Activated CD8-positive, alpha-beta memory T cell treated with anti-CD3 and anti-CD28 coated beads, Interleukin-2, amount 50 U/mL, for 1 hour (primary cell): Measurements from ENCODE around the gene FHL1.
"Not testable (repeated sequence)": the region's sequence is repeated elsewhere in the genome, so short reads cannot be mapped to it uniquely, and the experiment has no call there.

Source experiments
- DNase-seq: peaks from one replicate; pipeline ENCODE4 v3.0.0-alpha.2; 2020; ENCODE audit errors: extremely low read depth

FHL1 gene

DNA sequence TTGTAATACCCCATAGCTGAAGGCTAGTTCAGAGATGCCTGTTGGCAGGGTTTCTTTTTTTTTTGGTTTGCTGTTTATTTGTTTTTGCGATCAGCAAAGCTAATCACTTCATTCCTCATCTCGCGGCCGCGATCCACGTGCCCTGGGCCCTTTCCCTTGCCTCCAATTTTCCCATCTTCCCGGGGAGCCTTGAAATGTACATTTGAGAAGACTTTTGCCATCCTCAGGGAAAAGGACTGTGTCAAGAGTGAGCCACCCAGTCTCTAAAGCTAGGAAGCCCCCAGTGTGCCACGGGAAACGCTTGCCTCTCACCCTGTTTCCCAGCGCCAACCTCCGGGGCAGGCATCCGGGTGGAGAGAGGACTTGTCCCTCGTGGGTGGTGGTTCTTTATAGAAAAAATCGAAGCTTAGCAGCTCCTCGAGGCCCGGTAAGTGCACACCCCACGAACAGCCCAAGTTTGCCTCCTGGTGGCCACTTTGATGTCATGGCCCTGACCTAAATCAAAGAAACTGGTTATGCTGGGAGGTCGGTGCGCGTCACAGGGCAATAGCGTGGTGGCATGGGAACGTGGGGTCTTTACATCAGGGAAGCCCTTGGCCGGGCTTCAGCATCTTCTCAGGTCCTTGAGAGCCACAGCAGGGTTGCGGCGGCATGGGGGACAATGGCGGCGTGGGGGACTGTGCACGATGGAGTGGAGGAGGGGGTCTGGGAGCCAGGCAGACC is 61.8 kb downstream of the FHL1 start:
- DNase-seq = no peak

DNA sequence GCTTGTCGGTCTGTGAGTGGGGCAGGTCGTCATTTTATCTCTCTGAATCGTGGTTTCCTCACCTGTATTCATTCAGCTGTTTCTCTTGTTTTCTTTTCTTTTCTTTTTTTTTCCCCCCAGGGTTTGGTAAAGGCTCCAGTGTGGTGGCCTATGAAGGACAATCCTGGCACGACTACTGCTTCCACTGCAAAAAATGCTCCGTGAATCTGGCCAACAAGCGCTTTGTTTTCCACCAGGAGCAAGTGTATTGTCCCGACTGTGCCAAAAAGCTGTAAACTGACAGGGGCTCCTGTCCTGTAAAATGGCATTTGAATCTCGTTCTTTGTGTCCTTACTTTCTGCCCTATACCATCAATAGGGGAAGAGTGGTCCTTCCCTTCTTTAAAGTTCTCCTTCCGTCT is 62.4 kb downstream of the FHL1 start:
- no peak for DNase-seq

- no peak for DNase-seq
Measured at GRCh38 chrX:136210243-136210642, 62.9 kb downstream of the FHL1 start.

DNA sequence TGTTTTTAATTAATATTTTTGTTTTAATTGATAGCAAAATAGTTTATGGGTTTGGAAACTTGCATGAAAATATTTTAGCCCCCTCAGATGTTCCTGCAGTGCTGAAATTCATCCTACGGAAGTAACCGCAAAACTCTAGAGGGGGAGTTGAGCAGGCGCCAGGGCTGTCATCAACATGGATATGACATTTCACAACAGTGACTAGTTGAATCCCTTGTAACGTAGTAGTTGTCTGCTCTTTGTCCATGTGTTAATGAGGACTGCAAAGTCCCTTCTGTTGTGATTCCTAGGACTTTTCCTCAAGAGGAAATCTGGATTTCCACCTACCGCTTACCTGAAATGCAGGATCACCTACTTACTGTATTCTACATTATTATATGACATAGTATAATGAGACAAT is 63.5 kb downstream of the FHL1 start:
- no peak for DNase-seq

GRCh38 chrX:136211766-136212556 is 64.6 kb downstream of the FHL1 start:
- no peak for DNase-seq

- no peak for DNase-seq
Measured at GRCh38 chrX:136212557-136213111, 65.3 kb downstream of the FHL1 start.

GRCh38 chrX:136214551-136214950 is 67.2 kb downstream of the FHL1 start:
- no peak for DNase-seq

- no peak for DNase-seq
Measured at GRCh38 chrX:136215559-136215958, 68.2 kb downstream of the FHL1 start.

GRCh38 chrX:136219893-136220292 is 72.6 kb downstream of the FHL1 start:
- DNase-seq = no peak

DNA sequence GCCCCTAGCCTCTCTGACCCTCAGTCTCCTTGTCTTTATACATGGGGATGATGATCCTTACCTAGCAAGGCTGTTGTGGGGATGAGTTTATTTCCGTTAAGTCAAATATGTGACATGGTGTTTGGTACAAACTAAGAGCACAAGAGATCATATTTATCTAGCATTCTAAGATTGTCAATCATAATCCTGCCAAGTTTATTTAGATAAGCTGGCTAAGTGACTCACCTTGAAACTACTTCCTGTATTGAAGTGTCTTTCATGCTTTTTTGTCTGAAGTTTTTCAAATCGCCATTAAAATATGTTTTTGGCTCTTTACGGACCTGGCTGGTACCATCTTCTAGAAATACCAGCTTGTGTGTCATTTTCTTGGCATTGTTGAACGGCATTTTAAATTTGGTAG is 73.2 kb downstream of the FHL1 start:
- DNase-seq = no peak

DNA sequence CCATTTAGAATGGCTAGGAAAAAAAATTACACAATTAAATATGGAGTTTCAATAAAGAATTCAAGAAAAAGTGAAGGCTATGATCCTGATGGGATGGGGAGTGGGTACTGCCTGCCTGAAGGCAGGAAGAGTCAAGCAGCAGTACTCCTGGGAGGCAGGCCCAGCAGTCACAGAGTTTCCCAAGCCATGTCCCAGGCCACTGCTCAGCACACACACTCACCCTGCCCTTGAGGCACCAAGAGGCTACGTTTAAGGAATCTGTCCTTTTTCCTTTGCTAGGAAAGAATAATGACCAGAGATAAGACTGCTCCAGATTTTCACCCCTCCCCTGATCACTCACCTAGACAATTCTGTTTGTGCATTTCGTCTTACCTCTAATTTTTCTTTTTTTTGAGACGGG is 73.6 kb downstream of the FHL1 start:
- no peak for DNase-seq

DNA sequence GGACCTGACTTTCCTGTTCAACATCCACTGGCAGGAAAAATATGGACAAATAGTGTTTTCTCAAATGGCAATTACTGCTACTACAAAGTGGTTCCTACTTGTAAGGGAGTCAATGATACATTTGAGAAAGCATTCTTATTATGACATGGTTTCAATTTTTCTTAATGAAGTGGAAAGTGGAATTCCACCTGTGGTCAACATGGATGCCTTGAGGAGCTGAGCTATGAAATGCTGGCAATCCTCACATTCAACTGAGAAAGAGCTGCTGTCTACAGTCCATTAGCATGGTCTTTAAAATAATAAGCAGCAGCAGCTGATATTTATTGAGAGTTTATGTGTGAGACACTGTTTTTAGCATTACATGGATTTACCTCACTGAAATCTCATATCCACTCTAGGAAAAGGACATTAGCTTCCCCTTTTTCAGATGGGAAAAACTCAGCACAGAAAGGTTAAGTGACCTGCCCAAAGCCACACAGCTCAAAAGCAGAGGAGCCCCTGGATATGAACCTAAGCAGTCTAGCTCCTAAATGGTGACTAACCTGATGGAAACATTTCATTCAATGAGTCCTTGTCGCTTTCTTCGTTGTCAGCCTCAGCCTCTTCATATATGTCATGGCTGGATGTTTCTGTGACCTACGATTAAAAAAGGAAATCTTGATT is 74.6 kb downstream of the FHL1 start:
- DNase-seq = no peak

DNA sequence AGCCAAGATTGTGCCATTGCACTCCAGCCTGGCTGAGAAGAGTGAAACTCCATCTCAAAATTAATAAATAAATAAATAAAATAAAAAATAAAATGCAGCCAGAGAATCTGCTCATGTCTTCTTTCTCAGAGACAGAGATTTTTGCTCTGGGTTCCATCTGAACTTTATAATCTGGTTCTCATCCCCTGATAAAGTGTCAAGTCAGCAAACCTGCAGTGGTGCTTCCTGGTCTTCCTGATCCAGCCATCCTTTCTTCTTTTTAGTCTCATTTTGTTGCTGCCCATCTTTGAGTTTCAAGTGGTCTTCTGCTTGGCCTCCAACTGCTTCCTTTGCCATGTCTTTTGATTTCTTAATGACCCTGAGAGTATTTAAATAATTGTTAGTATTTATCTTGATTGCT is 79.7 kb downstream of the FHL1 start:
- no peak for DNase-seq

GRCh38 chrX:136227948-136228838 is 80.9 kb downstream of the FHL1 start:
- no peak for DNase-seq

- DNase-seq = no peak
Measured at GRCh38 chrX:136228839-136229207, 81.5 kb downstream of the FHL1 start.

GRCh38 chrX:136237074-136237473 is 89.7 kb downstream of the FHL1 start:
- DNase-seq = no peak

GRCh38 chrX:136237849-136238248 is 90.5 kb downstream of the FHL1 start:
- DNase-seq = not testable (repeated sequence)

- DNase-seq = no peak
Measured at GRCh38 chrX:136246201-136246600, 98.9 kb downstream of the FHL1 start.

GRCh38 chrX:136250191-136251040 is 103.1 kb downstream of the FHL1 start:
- no peak for DNase-seq
